HFFc6 (cell line): Measurements from ENCODE around the gene GMFB. TPM values are rescaled to one million over a fixed set of nuclear protein-coding genes. Genes with fewer than 3 reads are reported as not detected.

Experiments used
- DNase-seq: peaks from one replicate; pipeline ENCODE4 v3.0.0-alpha.2; 2018
- H3K27ac Mint-ChIP-seq: 2 replicates; pipeline ENCODE4 v1.8.0; 2020; ENCODE audit warnings: mild to moderate bottlenecking, mixed read lengths
- H3K27me3 Mint-ChIP-seq: 2 replicates; pipeline ENCODE4 v1.8.0; 2021; ENCODE audit warnings: mild to moderate bottlenecking, moderate library complexity, mixed read lengths; ENCODE audit not compliant: insufficient read depth
- H3K36me3 Mint-ChIP-seq: 2 replicates; pipeline ENCODE4 v1.8.0; 2021; ENCODE audit warnings: low read depth, mixed read lengths
- H3K4me1 Mint-ChIP-seq: 2 replicates; pipeline ENCODE4 v1.8.0; 2020; ENCODE audit warnings: low read depth, mixed read lengths
- H3K4me3 Mint-ChIP-seq: 2 replicates; pipeline ENCODE4 v1.8.0; 2020; ENCODE audit warnings: mild to moderate bottlenecking, moderate library complexity, mixed read lengths
- H3K9me3 Mint-ChIP-seq: 2 replicates; pipeline ENCODE4 v1.8.0; 2020; ENCODE audit warnings: mild to moderate bottlenecking, mixed read lengths
- total RNA-seq, 6 experiments: library from RNA; stranded (reverse); fragmentation: NEBNext Ultra II Directional; extraction: Animal tissue kit (Norgen Biotek cat#: 25700); gene quantifications; 2 replicates in 1 of 6; 3 replicates in 5 of 6; pipeline ENCODE4 v1.2.3, GENCODE V29; 2021
- TF ChIP-seq, protein P1 (sequence below): fragments of 200-600 bp; sonication (generic); IDR thresholded peaks from 2 replicates; pipeline ENCODE4 v1.5.0; 2021; ENCODE audit warnings: antibody characterized with exemption, mild to moderate bottlenecking

The GMFB gene
- total RNA-seq, 6 experiments from 2014 or later = 70.9 to 98.7 (median 77.1) TPM

DNA sequence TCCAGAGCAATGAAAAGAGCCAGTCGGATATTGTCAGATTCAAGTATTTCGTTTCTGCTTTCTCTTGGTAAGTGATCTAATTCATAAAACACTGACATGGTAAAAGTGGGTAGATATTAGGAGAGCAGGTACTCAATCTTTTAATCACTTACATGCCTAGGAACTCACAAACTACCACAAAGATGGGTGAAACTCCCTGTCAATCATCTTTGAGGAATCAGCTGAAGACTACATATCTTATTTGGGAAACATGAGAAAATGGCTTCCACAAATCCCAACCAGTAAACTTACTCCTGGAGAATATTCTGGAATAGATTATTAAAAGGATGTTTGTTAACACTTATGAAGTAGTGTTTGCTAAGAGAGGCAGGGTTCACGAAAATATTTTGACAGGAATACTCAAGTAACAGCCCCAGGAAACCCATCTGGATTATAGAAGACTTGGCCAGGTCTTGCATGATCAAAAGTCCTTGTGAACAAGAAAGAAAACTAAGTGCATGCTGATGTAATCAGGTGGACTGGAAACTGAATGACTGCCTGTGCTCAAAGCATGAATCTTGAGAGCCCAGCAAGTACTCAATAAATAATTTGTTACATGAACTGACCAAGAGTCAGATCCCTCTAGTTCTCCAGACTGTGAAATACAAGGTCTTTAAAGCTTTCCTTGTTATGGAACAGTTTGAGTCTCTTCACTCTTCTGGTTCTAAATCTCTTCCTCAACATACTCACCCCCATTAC is 63.1 kb downstream of the GMFB start:
- Mint-ChIP-seq H3K4me1 (peaks cover 12% of the 10 kb centered on the region), H3K27me3 (no peaks in the 10 kb centered on the region), H3K4me3 (no peak overlapping the region), H3K36me3 (peaks cover 18% of the 10 kb centered on the region), H3K27ac (peak overlapping the region; percentile 29; the same call in 1 of the 2 replicates), H3K9me3 (no peaks in the 10 kb centered on the region)
- TF ChIP-seq, protein P1, sequence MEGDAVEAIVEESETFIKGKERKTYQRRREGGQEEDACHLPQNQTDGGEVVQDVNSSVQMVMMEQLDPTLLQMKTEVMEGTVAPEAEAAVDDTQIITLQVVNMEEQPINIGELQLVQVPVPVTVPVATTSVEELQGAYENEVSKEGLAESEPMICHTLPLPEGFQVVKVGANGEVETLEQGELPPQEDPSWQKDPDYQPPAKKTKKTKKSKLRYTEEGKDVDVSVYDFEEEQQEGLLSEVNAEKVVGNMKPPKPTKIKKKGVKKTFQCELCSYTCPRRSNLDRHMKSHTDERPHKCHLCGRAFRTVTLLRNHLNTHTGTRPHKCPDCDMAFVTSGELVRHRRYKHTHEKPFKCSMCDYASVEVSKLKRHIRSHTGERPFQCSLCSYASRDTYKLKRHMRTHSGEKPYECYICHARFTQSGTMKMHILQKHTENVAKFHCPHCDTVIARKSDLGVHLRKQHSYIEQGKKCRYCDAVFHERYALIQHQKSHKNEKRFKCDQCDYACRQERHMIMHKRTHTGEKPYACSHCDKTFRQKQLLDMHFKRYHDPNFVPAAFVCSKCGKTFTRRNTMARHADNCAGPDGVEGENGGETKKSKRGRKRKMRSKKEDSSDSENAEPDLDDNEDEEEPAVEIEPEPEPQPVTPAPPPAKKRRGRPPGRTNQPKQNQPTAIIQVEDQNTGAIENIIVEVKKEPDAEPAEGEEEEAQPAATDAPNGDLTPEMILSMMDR = no peak
- DNase-seq = no peak

DNA sequence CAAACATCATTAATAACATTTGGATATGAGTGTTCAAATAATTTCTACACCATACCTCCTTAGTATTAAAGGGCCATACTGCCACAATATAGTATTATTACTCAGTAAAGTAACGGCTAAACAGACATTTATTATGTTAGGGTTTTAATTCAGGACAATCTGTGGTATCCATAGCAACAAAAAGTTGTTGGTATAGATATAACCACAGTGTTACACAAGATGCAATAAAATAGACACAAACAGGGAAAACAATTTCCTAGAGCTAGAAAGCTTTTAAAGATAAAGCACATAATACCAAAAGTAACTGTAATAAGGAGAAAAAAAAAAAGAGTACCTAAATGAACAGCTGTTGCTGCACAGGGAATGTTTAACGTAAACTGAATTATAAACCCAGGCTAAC is 63.7 kb downstream of the GMFB start:
- H3K9me3 Mint-ChIP-seq = no peaks in the 10 kb centered on the region
- H3K27ac Mint-ChIP-seq = peak overlapping the region; percentile 29
- peaks cover 18% of the 10 kb centered on the region for H3K36me3 Mint-ChIP-seq
- no peak overlapping the region for H3K4me3 Mint-ChIP-seq
- no peaks in the 10 kb centered on the region for H3K27me3 Mint-ChIP-seq
- H3K4me1 Mint-ChIP-seq = peaks cover 18% of the 10 kb centered on the region
- DNase-seq = no peak
- TF ChIP-seq, protein P1 = no peak

Other genes with a start within 250 kb of the GMFB start
- 100 to 1,000 TPM in 1 of 6 experiments, 10 to 100 TPM in 5; 33.3 to 106 (median 91.8) TPM for gene CDKN3, start 92.0 kb downstream of the GMFB start, total RNA-seq
- 100 to 1,000 TPM; 158 to 212 (median 194) TPM for gene CNIH1, start 47.6 kb downstream of the GMFB start, total RNA-seq
- 10 to 100 TPM; 11.3 to 13.1 (median 12.1) TPM for gene CGRRF1, start 20.9 kb upstream of the GMFB start, total RNA-seq
- gene SAMD4A, start 78.1 kb upstream of the GMFB start, total RNA-seq = 10 to 100 TPM; 33.8 to 53.7 (median 41.0) TPM